SU-DHL-6 (cell line): ENCODE data around the gene TBL3.

Experiments used
- H2AFZ ChIP-seq: fragments of 200-600 bp; sonication (generic); 2 replicates; pipeline ENCODE4 v1.6.1; 2014; ENCODE audit warnings: low read depth, mild to moderate bottlenecking, moderate library complexity, mixed read lengths, antibody characterized with exemption, low read length; ENCODE audit not compliant: severe bottlenecking
- H3F3A ChIP-seq: fragments of 200-600 bp; shearing (Covaris generic); 2 replicates; pipeline ENCODE4 v1.6.0; 2016; ENCODE audit warnings: antibody characterized with exemption, mild to moderate bottlenecking; ENCODE audit not compliant: insufficient read depth
- H3K27ac ChIP-seq: fragments of 200-600 bp; sonication (generic); 2 replicates; pipeline ENCODE4 v1.5.1; 2016; ENCODE audit warnings: low read depth, mild to moderate bottlenecking, low read length, moderate library complexity, mixed read lengths
- H3K27me3 ChIP-seq: fragments of 200-600 bp; sonication (generic), shearing (Covaris generic); 2 replicates; pipeline ENCODE4 v1.6.0; 2014; ENCODE audit warnings: mild to moderate bottlenecking, low read length
- H3K36me3 ChIP-seq: fragments of 200-600 bp; sonication (generic); 2 replicates; pipeline ENCODE4 v1.6.1; 2014; ENCODE audit warnings: mild to moderate bottlenecking, low read length, mixed read lengths
- H3K4me2 ChIP-seq: fragments of 300-600, 200-600 bp; shearing (Covaris generic), sonication (generic); 2 replicates; pipeline ENCODE4 v1.6.0; 2014; ENCODE audit warnings: low read length, low read depth, mild to moderate bottlenecking; ENCODE audit not compliant: poor library complexity, severe bottlenecking
- H3K4me3 ChIP-seq: fragments of 200-600 bp; sonication (generic); 2 replicates; pipeline ENCODE4 v1.5.1; 2014; ENCODE audit warnings: antibody characterized with exemption, low read length, mild to moderate bottlenecking, mixed read lengths; ENCODE audit not compliant: insufficient read depth, poor library complexity, severe bottlenecking
- H3K79me2 ChIP-seq: fragments of 200-600 bp; sonication (generic); 2 replicates; pipeline ENCODE4 v1.6.1; 2014; ENCODE audit warnings: mild to moderate bottlenecking, low read length, moderate library complexity; ENCODE audit not compliant: insufficient read depth
- H3K9ac ChIP-seq: fragments of 200-600 bp; sonication (generic); 2 replicates; pipeline ENCODE4 v1.7.0; 2014; ENCODE audit warnings: mild to moderate bottlenecking, low read length
- H3K9me2 ChIP-seq: fragments of 200-600 bp; sonication (generic); replicated peaks from 2 replicates; pipeline ENCODE4 v1.6.1; 2014; ENCODE audit warnings: low read length; ENCODE audit not compliant: insufficient read depth
- H3K9me3 ChIP-seq: fragments of 200-600 bp; sonication (generic); 2 replicates; pipeline ENCODE4 v1.6.1; 2014; ENCODE audit warnings: low read length, mixed read lengths; ENCODE audit not compliant: insufficient read depth
- H4K20me1 ChIP-seq: fragments of 200-600 bp; sonication (generic); 2 replicates; pipeline ENCODE4 v1.6.1; 2014; ENCODE audit warnings: low read depth, mild to moderate bottlenecking, antibody characterized with exemption, low read length, moderate library complexity, mixed read lengths
- EZH2phosphoT487 ChIP-seq: fragments of 200-600 bp; sonication (generic), shearing (Covaris generic); conservative IDR thresholded peaks from 2 replicates; pipeline ENCODE4 v1.6.1; 2018; ENCODE audit warnings: mild to moderate bottlenecking, antibody characterized with exemption, low read length, moderate library complexity, mixed read lengths
- TF ChIP-seq, protein P1 (sequence below): fragments of 200-600 bp; sonication (generic); IDR thresholded peaks from one replicate; pipeline ENCODE4 v1.5.1; 2017; ENCODE audit warnings: antibody characterized with exemption, mild to moderate bottlenecking, low read length, moderate library complexity; ENCODE audit not compliant: insufficient read depth, poor library complexity, severe bottlenecking

TBL3 gene

GRCh38 chr16:2007081-2007836 lies 35.4 kb downstream of the TBL3 start:
- H3K9me2 ChIP-seq: no peaks in the 10 kb centered on the region
- no peaks in the 10 kb centered on the region; the same call in 1 of the 2 replicates for H4K20me1 ChIP-seq
- H2AFZ ChIP-seq: no peak overlapping the region
- H3K36me3 ChIP-seq: no peaks in the 10 kb centered on the region
- peaks cover 61% of the 10 kb centered on the region for H3K79me2 ChIP-seq
- peak overlapping the region; percentile 83 for H3K4me3 ChIP-seq
- H3K4me2 ChIP-seq: peak overlapping the region; percentile 92
- TF ChIP-seq EZH2phosphoT487: no peak
- no peaks in the 10 kb centered on the region for H3K27me3 ChIP-seq
- H3K9ac ChIP-seq: peak overlapping the region; percentile 76
- H3F3A ChIP-seq: 0 out of 2 replicates have a peak, but pooled peaks cover 3% of the 10 kb centered on the region
- H3K27ac ChIP-seq: 0 out of 2 replicates have a peak overlapping the region, but pooled peaks have one; percentile 54
- no peaks in the 10 kb centered on the region for H3K9me3 ChIP-seq

DNA sequence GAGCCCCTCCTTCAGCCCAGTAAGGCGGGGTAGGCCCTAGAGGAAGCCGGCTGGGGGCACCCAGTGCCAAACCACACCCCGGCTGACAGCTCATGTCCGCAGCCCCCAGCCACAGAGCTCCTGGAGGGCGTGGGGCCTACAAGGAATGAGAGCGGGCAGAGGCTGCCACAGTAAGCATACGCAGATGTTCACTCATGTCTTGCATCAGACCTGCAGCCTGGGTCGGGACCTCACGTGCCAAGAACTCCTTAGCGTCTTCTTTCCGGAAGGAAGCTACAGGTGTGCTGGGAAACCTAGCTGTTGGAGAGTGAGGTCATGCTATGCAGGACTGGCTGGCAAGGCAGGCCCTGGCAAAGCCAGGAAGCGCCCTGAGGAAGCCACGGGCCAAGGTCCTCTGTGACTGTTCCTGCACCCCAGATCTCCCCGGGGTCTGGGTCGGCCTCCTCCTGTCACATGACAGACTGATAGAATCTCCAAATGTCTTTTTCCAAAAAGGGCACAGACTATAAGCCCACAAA lies 36.2 kb downstream of the TBL3 start:
- Histone ChIP-seq H3K4me3 (peak overlapping the region; percentile 83), H3K9me2 (no peaks in the 10 kb centered on the region), H3K27ac (peak overlapping the region; percentile 54), H3K9ac (peak overlapping the region; percentile 76), H3K36me3 (no peaks in the 10 kb centered on the region), H3K79me2 (peaks cover 61% of the 10 kb centered on the region), H2AFZ (no peak overlapping the region), H3K4me2 (peak overlapping the region; percentile 92), H3F3A (0 out of 2 replicates have a peak, but pooled peaks cover 3% of the 10 kb centered on the region), H3K9me3 (no peaks in the 10 kb centered on the region), H4K20me1 (no peaks in the 10 kb centered on the region; the same call in 1 of the 2 replicates), H3K27me3 (no peaks in the 10 kb centered on the region)
- no peak for TF ChIP-seq EZH2phosphoT487
- TF ChIP-seq, protein P1, sequence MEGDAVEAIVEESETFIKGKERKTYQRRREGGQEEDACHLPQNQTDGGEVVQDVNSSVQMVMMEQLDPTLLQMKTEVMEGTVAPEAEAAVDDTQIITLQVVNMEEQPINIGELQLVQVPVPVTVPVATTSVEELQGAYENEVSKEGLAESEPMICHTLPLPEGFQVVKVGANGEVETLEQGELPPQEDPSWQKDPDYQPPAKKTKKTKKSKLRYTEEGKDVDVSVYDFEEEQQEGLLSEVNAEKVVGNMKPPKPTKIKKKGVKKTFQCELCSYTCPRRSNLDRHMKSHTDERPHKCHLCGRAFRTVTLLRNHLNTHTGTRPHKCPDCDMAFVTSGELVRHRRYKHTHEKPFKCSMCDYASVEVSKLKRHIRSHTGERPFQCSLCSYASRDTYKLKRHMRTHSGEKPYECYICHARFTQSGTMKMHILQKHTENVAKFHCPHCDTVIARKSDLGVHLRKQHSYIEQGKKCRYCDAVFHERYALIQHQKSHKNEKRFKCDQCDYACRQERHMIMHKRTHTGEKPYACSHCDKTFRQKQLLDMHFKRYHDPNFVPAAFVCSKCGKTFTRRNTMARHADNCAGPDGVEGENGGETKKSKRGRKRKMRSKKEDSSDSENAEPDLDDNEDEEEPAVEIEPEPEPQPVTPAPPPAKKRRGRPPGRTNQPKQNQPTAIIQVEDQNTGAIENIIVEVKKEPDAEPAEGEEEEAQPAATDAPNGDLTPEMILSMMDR: no peak

DNA sequence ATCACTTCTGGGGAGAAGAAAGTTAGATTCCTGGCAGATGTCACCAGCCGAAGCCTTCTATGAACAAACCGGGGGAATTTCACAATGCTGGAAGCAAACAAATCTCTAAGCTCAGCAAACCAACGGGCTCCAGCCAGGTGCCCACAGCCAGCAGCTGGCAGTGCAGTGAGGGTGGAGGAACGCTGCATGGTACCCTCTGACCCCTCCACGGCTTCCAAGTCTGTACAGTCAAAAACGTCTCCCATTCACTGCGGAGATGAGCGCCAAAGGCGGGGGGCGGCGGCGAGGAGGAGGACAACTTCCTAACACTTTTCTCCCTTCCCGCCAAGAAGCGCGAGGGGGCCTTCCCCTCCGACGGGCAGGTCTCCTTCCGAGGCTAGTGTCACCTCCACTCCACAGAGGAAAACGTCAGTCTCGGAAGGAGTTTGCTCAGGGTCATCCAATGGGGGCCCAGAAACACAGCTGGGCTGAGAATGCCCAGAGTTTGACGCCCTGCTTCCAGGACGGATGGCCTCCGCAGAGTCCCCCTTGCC lies 36.8 kb downstream of the TBL3 start:
- Histone ChIP-seq H3K9me2 (no peaks in the 10 kb centered on the region), H3K4me3 (peak overlapping the region; percentile 83), H2AFZ (no peak overlapping the region), H3K79me2 (peaks cover 56% of the 10 kb centered on the region), H3K36me3 (no peaks in the 10 kb centered on the region), H4K20me1 (no peaks in the 10 kb centered on the region), H3K9me3 (no peaks in the 10 kb centered on the region), H3K27me3 (no peaks in the 10 kb centered on the region), H3F3A (0 out of 2 replicates have a peak, but pooled peaks cover 3% of the 10 kb centered on the region), H3K4me2 (peak overlapping the region; percentile 92), H3K27ac (peak overlapping the region; percentile 54), H3K9ac (peak overlapping the region; percentile 76)
- TF ChIP-seq, protein P1: no peak
